K562 (cell line): Measurements from ENCODE around the gene HNRNPF. TPM values are rescaled to one million over a fixed set of nuclear protein-coding genes. Genes with fewer than 3 reads are reported as not detected.

Experiments used
- ATF7 ChIP-seq: fragments of 450-650 bp; IDR thresholded peaks from 2 replicates; pipeline ENCODE4 v1.7.1; 2014; ENCODE audit warnings: mild to moderate bottlenecking, moderate library complexity
- EHMT2 ChIP-seq: fragments of 450-650 bp; IDR thresholded peaks from 2 replicates; pipeline ENCODE4 v1.6.1; 2018; ENCODE audit warnings: antibody characterized with exemption
- FOXP4 ChIP-seq: sonication (generic); formaldehyde crosslinking; IDR thresholded peaks from 2 replicates; pipeline ENCODE4 v1.8.0; 2022; ENCODE audit warnings: mild to moderate bottlenecking, missing genetic modification reagents, borderline replicate concordance
- LEF1 ChIP-seq: fragments of 450-650 bp; IDR thresholded peaks from 2 replicates; pipeline ENCODE4 v1.6.1; 2016; ENCODE audit warnings: mild to moderate bottlenecking
- PHTF2 ChIP-seq: fragments of 250-450 bp; sonication (Bioruptor Pico); IDR thresholded peaks from 2 replicates; pipeline ENCODE4 v1.5.0; 2021; ENCODE audit warnings: mild to moderate bottlenecking
- POLR2AphosphoS5 ChIP-seq: IDR thresholded peaks from 2 replicates; pipeline ENCODE4 v1.6.1; 2011; ENCODE audit warnings: mild to moderate bottlenecking, low read depth, low read length, moderate library complexity; ENCODE audit not compliant: control insufficient read depth, insufficient read depth
- RBBP5 ChIP-seq: fragments of 200-600 bp; sonication (generic); IDR thresholded peaks from 2 replicates; pipeline ENCODE4 v1.6.1; 2012; ENCODE audit warnings: borderline replicate concordance, mild to moderate bottlenecking, low read length, control low read depth, inconsistent platforms; ENCODE audit not compliant: insufficient read depth, poor library complexity, severe bottlenecking
- SIN3A ChIP-seq, 2 experiments: fragments of 150-350 bp in 1 of 2; IDR thresholded peaks; 2 replicates each; pipeline ENCODE4 v1.6.1; 2011 to 2016; ENCODE audit warnings: borderline replicate concordance in 2 of 2, low read depth in 2 of 2, low read length in 2 of 2, mild to moderate bottlenecking in 2 of 2, moderate library complexity in 2 of 2; ENCODE audit not compliant: control insufficient read depth in 1 of 2
- ZBED1 ChIP-seq: IDR thresholded peaks from 2 replicates; pipeline ENCODE4 v1.6.1; 2014
- ZBTB11 ChIP-seq, 3 experiments: fragments of 200-800 bp in 1 of 3; fragments of 250-450 bp in 1 of 3; fragments of 450-650 bp in 1 of 3; sonication (Bioruptor Pico) in 1 of 3; sonication (Bioruptor generic) in 1 of 3; formaldehyde crosslinking in 1 of 3; IDR thresholded peaks; 2 replicates each; pipeline versions ENCODE4 v1.6.1 to v1.8.0; 2016 to 2022; ENCODE audit warnings: mild to moderate bottlenecking in 2 of 3, missing genetic modification characterization in 2 of 3, missing compliant biosample characterization in 1 of 3, moderate library complexity in 1 of 3
- ZBTB9 ChIP-seq: fragments of 450-650 bp; formaldehyde crosslinking; IDR thresholded peaks from 2 replicates; pipeline ENCODE4 v1.4.0; 2020; ENCODE audit warnings: mild to moderate bottlenecking, moderate library complexity
- ZKSCAN1 ChIP-seq: fragments of 150-350 bp; IDR thresholded peaks from 2 replicates; pipeline ENCODE4 v1.6.1; 2016; ENCODE audit warnings: low read depth, low read length
- ZNF143 ChIP-seq: sonication (generic); formaldehyde crosslinking; IDR thresholded peaks from 2 replicates; pipeline ENCODE4 v1.9.0; 2022; ENCODE audit warnings: mild to moderate bottlenecking, missing genetic modification reagents
- ZNF655 ChIP-seq: fragments of 250-450 bp; sonication (Bioruptor Pico); IDR thresholded peaks from 2 replicates; pipeline ENCODE4 v1.5.0; 2021
- polyA plus RNA-seq, 8 experiments: library from polyadenylated mRNA; depleted of rRNA in 4 of 8; stranded (reverse) in 5 of 8; unstranded in 3 of 8; fragments of >200 nt; fragmentation: Nextera tagmentation in 2 of 8; fragmentation: Illumina TruSeq in 1 of 8; extraction: Ambion mirVana in 2 of 8; extraction: Trizol in 1 of 8; gene quantifications; 2 replicates each; pipeline versions ENCODE4 v1.2.1 to v1.2.3, GENCODE V29; 2011 to 2014; ENCODE audit warnings: inconsistent platforms in 1 of 8, missing spikeins in 1 of 8
- total RNA-seq, 7 experiments: library from RNA; depleted of rRNA in 6 of 7; stranded (reverse); fragments of >200 nt in 6 of 7; fragmentation: Illumina TruSeq in 2 of 7; extraction: Trizol in 2 of 7; gene quantifications; 2 replicates each; pipeline versions ENCODE4 v1.2.1 to v1.2.3, GENCODE V29; 2011 to 2021; ENCODE audit warnings: low replicate concordance in 1 of 7

Gene HNRNPF
- total and polyA plus RNA-seq, 9 of the 15 experiments (the other 6 are each of a cell fraction or from before 2014, with no cell fraction given) = 192 to 489 (median 416) TPM

GRCh38 chr10:43436291-43437140 lies 27.5 kb upstream of the HNRNPF start, which contains the start of gene ZNF487 (continued):
- TF ChIP-seq ZBTB11 (CRISPR knock-in tag; IDR thresholded peaks at IDR 0.05) (peak in 1 of 3 experiments; percentile 92; a peak in 2 of 6 replicates), SIN3A (IDR thresholded peaks at IDR 0.05; ENCODE audit: borderline replicate concordance in 2 of 2, control insufficient read depth in 1 of 2, low read depth in 2 of 2, low read length in 2 of 2) (peak; percentile 15 to 72; a peak in 2 of 4 replicates), LEF1 (no peak), ZBTB9 (CRISPR knock-in tag) (peak; percentile 88), ZBED1 (no peak), PHTF2 (CRISPR knock-in tag) (no peak), EHMT2 (no peak), ATF7 (peak; percentile 93), ZNF655 (CRISPR knock-in tag) (no peak), RBBP5 (peak; percentile 84), ZKSCAN1 (peak; percentile 28; the same call in 1 of the 2 replicates), FOXP4 (peak; percentile 93; the same call in 1 of the 2 replicates), ZNF143 (no peak), POLR2AphosphoS5 (peak; percentile 82)
